GM19328 (cell line): ENCODE data around the gene PRTFDC1.
"Not testable (repeated sequence)": the region's sequence is repeated elsewhere in the genome, so short reads cannot be mapped to it uniquely, and the experiment has no call there.

Experiments
- ATAC-seq: cut with Tn5 transposase; IDR thresholded peaks from one replicate; pipeline ENCODE4 v1.9.1; 2021; ENCODE audit warnings: mild to moderate bottlenecking, moderate library complexity; ENCODE audit not compliant: unreplicated experiment

PRTFDC1 gene

GRCh38 chr10:24952143-24952706 lies at the start of gene PRTFDC1:
TSS of gene PRTFDC1 (minus strand) at chr10:24952606. CDS start at chr10:24952575, 31 bp downstream.
- ATAC-seq = no peak

- ATAC-seq = no peak
Observed at GRCh38 chr10:24998044-24998443, 45.6 kb upstream of the PRTFDC1 start.

GRCh38 chr10:24995072-24995471 lies 42.7 kb upstream of the PRTFDC1 start:
- ATAC-seq = no peak

- ATAC-seq = no peak
Observed at GRCh38 chr10:24993237-24993958, 41.0 kb upstream of the PRTFDC1 start.

- ATAC-seq = no peak
Observed at GRCh38 chr10:24992512-24993133, 40.2 kb upstream of the PRTFDC1 start.

- ATAC-seq = no peak
Observed at GRCh38 chr10:24991298-24991697, 38.9 kb upstream of the PRTFDC1 start.

GRCh38 chr10:24989867-24990266 lies 37.5 kb upstream of the PRTFDC1 start:
- ATAC-seq = no peak

GRCh38 chr10:24988831-24989640 lies 36.6 kb upstream of the PRTFDC1 start:
- no peak for ATAC-seq

GRCh38 chr10:24984906-24985305 lies 32.5 kb upstream of the PRTFDC1 start:
- ATAC-seq = no peak

- ATAC-seq = no peak
Observed at GRCh38 chr10:24983946-24984345, 31.5 kb upstream of the PRTFDC1 start.

GRCh38 chr10:24983130-24983529 lies 30.7 kb upstream of the PRTFDC1 start:
- no peak for ATAC-seq

- no peak for ATAC-seq
Observed at GRCh38 chr10:24982319-24983112, 30.1 kb upstream of the PRTFDC1 start.

GRCh38 chr10:24981161-24981710 lies 28.8 kb upstream of the PRTFDC1 start:
- no peak for ATAC-seq

- ATAC-seq = no peak
Observed at GRCh38 chr10:24979685-24980084, 27.3 kb upstream of the PRTFDC1 start.

GRCh38 chr10:24974976-24975375 lies 22.6 kb upstream of the PRTFDC1 start:
- no peak for ATAC-seq

GRCh38 chr10:24973163-24973562 lies 20.8 kb upstream of the PRTFDC1 start:
- no peak for ATAC-seq

GRCh38 chr10:24971374-24971773 lies 19.0 kb upstream of the PRTFDC1 start:
- no peak for ATAC-seq

GRCh38 chr10:24969841-24970281 lies 17.5 kb upstream of the PRTFDC1 start:
- no peak for ATAC-seq

GRCh38 chr10:24968951-24969350 lies 16.5 kb upstream of the PRTFDC1 start:
- not testable (repeated sequence) for ATAC-seq

GRCh38 chr10:24968349-24968748 lies 15.9 kb upstream of the PRTFDC1 start:
- no peak for ATAC-seq
